ENCODE results near the gene PRICKLE4. TPM values are rescaled to one million over a fixed set of nuclear protein-coding genes. Genes with fewer than 3 reads are reported as not detected.

The PRICKLE4 gene
- total and polyA plus RNA-seq, 2 donors (not counting 1 experiment from before 2014, with no cell fraction given), result 0.60 TPM; not detected in 1

GRCh38 chr6:41814629-41815028 is 34.0 kb downstream of the PRICKLE4 start:
- Mint-ChIP-seq H3K27ac (no peak overlapping the region), H3K4me3 (no peak overlapping the region), H3K27me3 (no peaks in the 10 kb centered on the region), H3K4me1 (no peaks in the 10 kb centered on the region), H3K9me3 (ENCODE audit: insufficient read depth) (no peaks in the 10 kb centered on the region)
- intact Hi-C loops (cut with micrococcal nuclease), result no loop called here
- ATAC-seq (ENCODE audit: low read depth) (no peak), DNase-seq (no peak)
- Histone ChIP-seq H4K20me1 (ENCODE audit: control insufficient read depth, insufficient read depth, low read length, poor library complexity, severe bottlenecking) (no peaks in the 10 kb centered on the region), H3K4me2 (replicated peaks; ENCODE audit: low read depth, low read length, poor library complexity, severe bottlenecking) (no peak overlapping the region), H3K79me2 (ENCODE audit: control insufficient read depth, insufficient read depth, low read length) (no peaks in the 10 kb centered on the region), H3K27me3 (replicated peaks in 1 of 4; ENCODE audit: control extremely low read depth in 1 of 4, control insufficient read depth in 3 of 4, insufficient read depth in 4 of 4, low read length in 3 of 4) (no peaks in the 10 kb centered on the region), H3K4me1 (ENCODE audit: control insufficient read depth in 2 of 2, insufficient read depth in 2 of 2, low read length in 2 of 2) (no peaks in the 10 kb centered on the region), H3K36me3 (replicated peaks in 1 of 2; ENCODE audit: control extremely low read depth in 1 of 2, control insufficient read depth in 1 of 2, extremely low read depth in 1 of 2, insufficient read depth in 2 of 2, low read length in 1 of 2) (no peaks in the 10 kb centered on the region), H2AFZ (ENCODE audit: insufficient read depth, low read depth, low read length, poor library complexity, severe bottlenecking) (no peak overlapping the region), H3K9me3 (ENCODE audit: control extremely low read depth in 1 of 3, control insufficient read depth in 2 of 3, insufficient read depth in 1 of 3, low read length in 2 of 3) (no peaks in the 10 kb centered on the region), H3K4me3 (ENCODE audit: control extremely low read depth in 1 of 5, extremely low read depth in 1 of 5, insufficient read depth in 1 of 5, low read depth in 2 of 5, low read length in 4 of 5) (no peak overlapping the region), H3K9ac (ENCODE audit: low read length) (no peak overlapping the region), H3K27ac (ENCODE audit: low read length in 2 of 2) (no peak overlapping the region)
- TF ChIP-seq EZH2 (IDR thresholded peaks at IDR 0.05; ENCODE audit: borderline replicate concordance, insufficient read depth, low read depth, low read length, poor library complexity, severe bottlenecking) (no peak), CTCF (IDR thresholded peaks at IDR 0.05) (no peak)
- CTCF ChIA-PET, result interaction anchor here (1.5 kb wide), 1 partner anchor 28 kb away, joined by 3 read pairs; the partner anchor contains the start of gene TOMM6
- 100% methylated on average over 2 of the region's 4 CpGs for WGBS (ENCODE audit: insufficient coverage)
- POLR2A ChIA-PET, result no interaction called here

GRCh38 chr6:41815587-41815986 is 35.0 kb downstream of the PRICKLE4 start:
- Histone ChIP-seq H2AFZ (ENCODE audit: insufficient read depth, low read depth, low read length, poor library complexity, severe bottlenecking) (no peak overlapping the region), H3K36me3 (replicated peaks in 1 of 2; ENCODE audit: control extremely low read depth in 1 of 2, control insufficient read depth in 1 of 2, extremely low read depth in 1 of 2, insufficient read depth in 2 of 2, low read length in 1 of 2) (no peaks in the 10 kb centered on the region), H3K27me3 (replicated peaks in 1 of 4; ENCODE audit: control extremely low read depth in 1 of 4, control insufficient read depth in 3 of 4, insufficient read depth in 4 of 4, low read length in 3 of 4) (no peaks in the 10 kb centered on the region), H4K20me1 (ENCODE audit: control insufficient read depth, insufficient read depth, low read length, poor library complexity, severe bottlenecking) (no peaks in the 10 kb centered on the region), H3K27ac (ENCODE audit: low read length in 2 of 2) (no peak overlapping the region), H3K9ac (ENCODE audit: low read length) (no peak overlapping the region), H3K4me1 (ENCODE audit: control insufficient read depth in 2 of 2, insufficient read depth in 2 of 2, low read length in 2 of 2) (no peaks in the 10 kb centered on the region), H3K9me3 (ENCODE audit: control extremely low read depth in 1 of 3, control insufficient read depth in 2 of 3, insufficient read depth in 1 of 3, low read length in 2 of 3) (no peaks in the 10 kb centered on the region), H3K4me3 (ENCODE audit: control extremely low read depth in 1 of 5, extremely low read depth in 1 of 5, insufficient read depth in 1 of 5, low read depth in 2 of 5, low read length in 4 of 5) (no peak overlapping the region), H3K79me2 (ENCODE audit: control insufficient read depth, insufficient read depth, low read length) (no peaks in the 10 kb centered on the region), H3K4me2 (replicated peaks; ENCODE audit: low read depth, low read length, poor library complexity, severe bottlenecking) (no peak overlapping the region)
- DNase-seq (no peak), ATAC-seq (ENCODE audit: low read depth) (no peak)
- H3K27ac Mint-ChIP-seq, result no peak overlapping the region
- H3K4me1 Mint-ChIP-seq, result no peaks in the 10 kb centered on the region
- ChIA-PET CTCF (interaction anchor here (1.5 kb wide), 1 partner anchor 29 kb away, joined by 3 read pairs; the partner anchor contains the start of gene TOMM6), POLR2A (no interaction called here)
- 100% methylated on average over 1 of the region's 1 CpG for WGBS (ENCODE audit: insufficient coverage)
- no peak overlapping the region for H3K4me3 Mint-ChIP-seq
- TF ChIP-seq EZH2 (IDR thresholded peaks at IDR 0.05; ENCODE audit: borderline replicate concordance, insufficient read depth, low read depth, low read length, poor library complexity, severe bottlenecking) (no peak), CTCF (IDR thresholded peaks at IDR 0.05) (no peak)
- no peaks in the 10 kb centered on the region for H3K9me3 Mint-ChIP-seq (ENCODE audit: insufficient read depth)
- intact Hi-C loops (cut with micrococcal nuclease), result no loop called here
- H3K27me3 Mint-ChIP-seq, result no peaks in the 10 kb centered on the region

All from B cell (primary cell).